HG02870 (cell line): Measurements from ENCODE around the gene CD36.
"Not testable (repeated sequence)": the region's sequence is repeated elsewhere in the genome, so short reads cannot be mapped to it uniquely, and the experiment has no call there.

Experiments used
- ATAC-seq: cut with Tn5 transposase; IDR thresholded peaks from one replicate; pipeline ENCODE4 v1.9.1; 2021; ENCODE audit warnings: mild to moderate bottlenecking, moderate library complexity; ENCODE audit not compliant: unreplicated experiment

Gene CD36

GRCh38 chr7:80649011-80649410 lies 10.6 kb downstream of the CD36 start:
- no peak for ATAC-seq

- ATAC-seq = no peak
Measured at GRCh38 chr7:80650030-80650429, 11.6 kb downstream of the CD36 start.

- no peak for ATAC-seq
Measured at GRCh38 chr7:80651471-80651870, 13.0 kb downstream of the CD36 start.

- no peak for ATAC-seq
Measured at GRCh38 chr7:80653244-80653643, 14.8 kb downstream of the CD36 start.

- ATAC-seq = no peak
Measured at GRCh38 chr7:80654887-80655340, 16.5 kb downstream of the CD36 start.

GRCh38 chr7:80656029-80656428 lies 17.6 kb downstream of the CD36 start:
- ATAC-seq = no peak

- ATAC-seq = peak; percentile 61
Measured at GRCh38 chr7:80659120-80660055, 20.9 kb downstream of the CD36 start.

GRCh38 chr7:80660939-80661338 lies 22.5 kb downstream of the CD36 start:
- no peak for ATAC-seq

- no peak for ATAC-seq
Measured at GRCh38 chr7:80661729-80662128, 23.3 kb downstream of the CD36 start.

GRCh38 chr7:80662252-80662651 lies 23.8 kb downstream of the CD36 start:
- no peak for ATAC-seq

GRCh38 chr7:80665526-80665925 lies 27.1 kb downstream of the CD36 start:
- ATAC-seq = no peak

- no peak for ATAC-seq
Measured at GRCh38 chr7:80666376-80666775, 27.9 kb downstream of the CD36 start.

- not testable (repeated sequence) for ATAC-seq
Measured at GRCh38 chr7:80669367-80669766, 30.9 kb downstream of the CD36 start.

GRCh38 chr7:80671744-80672143 lies 33.3 kb downstream of the CD36 start:
- no peak for ATAC-seq

GRCh38 chr7:80675090-80675489 lies 36.6 kb downstream of the CD36 start:
- no peak for ATAC-seq

- ATAC-seq = no peak
Measured at GRCh38 chr7:80676404-80676803, 38.0 kb downstream of the CD36 start.

- no peak for ATAC-seq
Measured at GRCh38 chr7:80677629-80678028, 39.2 kb downstream of the CD36 start.

- no peak for ATAC-seq
Measured at GRCh38 chr7:80678707-80679106, 40.3 kb downstream of the CD36 start.

GRCh38 chr7:80679921-80680907 lies 41.8 kb downstream of the CD36 start:
- ATAC-seq = no peak

- ATAC-seq = peak; percentile 78
Measured at GRCh38 chr7:80681272-80681885, 42.9 kb downstream of the CD36 start.

- ATAC-seq = no peak
Measured at GRCh38 chr7:80682744-80683143, 44.3 kb downstream of the CD36 start.
